HK-2 (cell line): ENCODE measurements around the gene PCLO.

Experiments used
- DNase-seq: peaks from one replicate; pipeline ENCODE4 v3.0.0-alpha.2; 2018; ENCODE audit not compliant: unreplicated experiment

Gene PCLO

DNA sequence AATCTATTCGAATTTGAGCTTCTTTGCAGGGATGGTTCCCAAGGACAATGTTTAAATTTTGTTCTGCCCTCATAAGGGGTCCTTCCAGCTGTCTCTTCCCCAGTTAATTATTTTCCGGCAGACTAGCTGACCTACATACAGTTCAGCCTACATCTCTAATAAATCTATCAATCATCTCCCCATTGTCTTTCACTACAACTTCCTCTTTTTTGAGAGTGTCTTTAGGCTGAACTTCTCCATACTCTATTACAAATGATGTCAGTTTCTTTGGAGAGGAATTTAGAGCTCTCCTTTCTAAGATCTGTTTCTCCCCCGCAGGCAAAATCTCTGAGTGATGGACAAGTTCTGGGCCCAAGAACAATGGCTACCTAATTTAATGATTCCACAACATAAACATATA lies 122.2 kb downstream of the PCLO start:
- no peak for DNase-seq

DNA sequence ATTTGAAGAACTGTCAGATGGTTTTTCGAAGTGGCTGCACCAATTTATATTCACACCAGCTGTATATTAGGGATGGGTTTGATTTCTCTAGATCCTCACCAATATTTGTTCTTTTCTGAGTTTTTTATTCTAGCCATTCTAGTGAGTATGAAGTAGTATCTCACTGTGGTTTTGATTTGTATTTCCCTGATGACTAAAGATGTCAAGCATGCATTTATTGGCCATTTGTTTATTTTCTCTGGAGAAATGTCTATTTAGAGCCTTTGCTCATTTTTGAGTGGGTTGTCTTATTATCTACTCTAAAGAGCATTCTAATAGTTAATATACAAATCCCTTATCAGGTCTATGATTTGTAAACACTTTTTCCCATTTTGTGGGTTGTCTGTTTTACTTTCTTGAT lies 123.9 kb downstream of the PCLO start:
- DNase-seq, result no peak

DNA sequence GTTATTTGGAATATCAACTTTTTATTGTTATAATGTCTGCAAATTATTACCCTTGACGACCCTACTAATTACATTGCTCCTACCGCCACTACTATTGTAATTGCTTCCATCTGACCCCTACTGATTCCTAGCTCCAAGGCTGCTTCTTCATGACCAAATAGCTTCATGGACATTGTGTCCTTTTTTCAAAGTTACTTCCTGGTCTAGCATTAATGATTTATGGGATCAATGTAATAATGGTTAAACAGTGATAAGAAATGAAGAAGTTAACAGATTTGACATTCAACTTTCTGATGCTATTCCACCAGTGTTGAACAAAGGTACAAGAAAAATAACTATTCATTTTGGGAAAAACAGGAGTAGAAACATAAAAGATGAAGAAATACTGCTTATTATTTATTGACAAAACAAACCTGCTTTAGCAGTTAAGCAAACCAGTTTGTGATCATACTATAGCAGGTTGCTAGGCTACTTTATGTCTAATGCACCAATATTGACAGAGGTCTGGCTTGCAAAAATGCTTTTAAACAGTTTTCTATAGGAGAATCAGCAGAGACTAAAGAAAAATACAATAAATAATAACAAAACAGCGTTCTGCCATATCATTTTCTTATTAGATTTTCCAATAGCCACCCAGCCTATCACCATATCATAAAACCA lies 125.8 kb downstream of the PCLO start:
- no peak for DNase-seq

GRCh38 chr7:83036130-83036529 lies 126.6 kb downstream of the PCLO start:
- DNase-seq, result no peak

DNA sequence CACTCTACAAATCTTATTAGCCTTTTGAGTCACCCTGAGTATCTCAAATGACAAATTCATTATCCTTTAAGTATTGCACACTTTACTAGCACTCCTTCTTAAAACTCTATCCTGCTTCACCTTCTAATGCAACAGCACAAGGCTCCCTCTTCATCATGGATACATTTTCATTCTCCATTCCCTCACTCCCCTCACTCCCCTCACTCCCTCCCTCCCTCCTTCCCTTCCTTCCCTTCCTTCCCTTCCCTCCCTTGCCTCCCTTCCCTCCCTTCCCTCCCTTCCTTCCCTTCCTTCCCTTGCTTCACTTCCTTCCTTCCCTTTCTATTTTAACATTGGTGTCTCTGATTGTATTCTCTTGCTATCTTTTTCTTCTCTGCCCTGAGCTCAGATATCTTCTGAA lies 130.5 kb downstream of the PCLO start:
- no peak for DNase-seq

DNA sequence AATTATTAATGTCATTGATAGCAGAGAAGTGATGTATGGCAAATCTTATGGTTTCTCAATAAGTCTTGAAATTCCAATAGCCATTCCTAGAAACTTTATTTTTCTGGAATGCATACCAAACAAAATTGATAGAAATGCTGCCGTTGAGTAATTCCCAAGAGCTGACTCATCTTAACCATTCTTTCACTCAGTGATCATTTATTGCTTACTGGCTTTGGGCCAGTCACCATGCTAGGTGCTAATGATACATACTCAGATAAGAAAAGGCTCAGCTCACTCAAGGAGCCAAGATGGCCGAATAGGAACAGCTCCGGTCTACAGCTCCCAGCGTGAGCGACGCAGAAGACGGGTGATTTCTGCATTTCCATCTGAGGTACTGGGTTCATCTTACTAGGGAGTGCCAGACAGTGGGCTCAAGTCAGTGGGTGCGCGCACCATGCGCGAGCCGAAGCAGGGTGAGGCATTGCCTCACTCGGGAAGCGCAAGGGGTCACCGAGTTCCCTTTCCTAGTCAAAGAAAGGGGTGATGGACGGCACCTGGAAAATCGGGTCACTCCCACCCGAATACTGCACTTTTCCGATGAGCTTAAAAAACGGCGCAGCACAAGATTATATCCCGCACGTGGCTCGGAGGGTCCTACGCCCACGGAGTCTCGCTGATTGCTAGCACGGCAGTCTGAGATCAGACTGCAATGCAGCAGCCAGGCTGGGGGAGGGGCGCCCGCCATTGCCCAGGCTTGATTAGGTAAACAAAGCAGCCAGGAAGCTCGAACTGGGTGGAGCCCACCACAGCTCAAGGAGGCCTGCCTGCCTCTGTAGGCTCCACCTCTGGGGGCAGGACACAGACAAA lies 138.6 kb downstream of the PCLO start:
- DNase-seq, result peak; percentile 18

- DNase-seq, result no peak
Measured at GRCh38 chr7:83021032-83021431, 141.7 kb downstream of the PCLO start.

GRCh38 chr7:83020161-83020560 lies 142.5 kb downstream of the PCLO start:
- no peak for DNase-seq

GRCh38 chr7:83015916-83016315 lies 146.8 kb downstream of the PCLO start:
- no peak for DNase-seq

- no peak for DNase-seq
Measured at GRCh38 chr7:83014546-83014945, 148.1 kb downstream of the PCLO start.

DNA sequence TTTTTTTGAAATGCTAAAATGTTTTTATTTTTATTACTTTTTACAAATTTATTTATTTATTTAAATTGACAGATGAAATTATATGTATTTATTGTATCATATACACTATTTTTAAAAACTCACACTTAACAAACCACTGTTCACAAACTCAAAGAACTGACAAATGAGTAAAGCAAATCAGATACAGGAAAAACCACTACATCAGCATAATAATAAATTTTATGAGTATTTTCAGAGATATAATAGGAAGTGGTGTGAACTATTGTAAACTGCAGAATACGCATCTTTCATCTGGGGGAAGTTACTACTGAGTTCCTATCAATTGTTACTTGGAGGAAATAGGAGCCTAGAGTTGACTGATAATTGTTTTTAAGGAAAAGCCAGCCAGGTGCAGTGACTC lies 150.7 kb downstream of the PCLO start:
- no peak for DNase-seq

DNA sequence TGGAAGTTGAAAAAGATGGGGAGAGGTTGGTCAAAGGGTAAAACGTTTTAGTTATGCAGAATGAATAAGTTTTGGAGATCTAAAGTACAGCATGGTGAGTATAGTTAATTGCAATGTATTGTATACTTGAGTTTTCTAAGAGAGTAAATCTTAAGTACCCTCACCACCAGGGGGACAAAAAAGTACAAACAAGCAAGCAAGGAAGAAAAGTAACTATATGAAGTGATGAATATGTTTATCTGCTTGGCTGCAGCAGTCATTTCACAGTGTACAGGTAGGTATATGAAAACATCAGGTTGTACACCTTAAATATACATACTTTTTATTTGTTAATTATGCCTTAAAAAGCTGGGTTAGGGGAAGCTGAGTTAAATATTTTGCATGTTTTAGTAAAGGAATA lies 157.3 kb downstream of the PCLO start:
- no peak for DNase-seq

GRCh38 chr7:83001362-83002040 lies 161.2 kb downstream of the PCLO start:
- DNase-seq, result peak; percentile 24

GRCh38 chr7:82998436-82998835 lies 164.2 kb downstream of the PCLO start:
- DNase-seq, result no peak

DNA sequence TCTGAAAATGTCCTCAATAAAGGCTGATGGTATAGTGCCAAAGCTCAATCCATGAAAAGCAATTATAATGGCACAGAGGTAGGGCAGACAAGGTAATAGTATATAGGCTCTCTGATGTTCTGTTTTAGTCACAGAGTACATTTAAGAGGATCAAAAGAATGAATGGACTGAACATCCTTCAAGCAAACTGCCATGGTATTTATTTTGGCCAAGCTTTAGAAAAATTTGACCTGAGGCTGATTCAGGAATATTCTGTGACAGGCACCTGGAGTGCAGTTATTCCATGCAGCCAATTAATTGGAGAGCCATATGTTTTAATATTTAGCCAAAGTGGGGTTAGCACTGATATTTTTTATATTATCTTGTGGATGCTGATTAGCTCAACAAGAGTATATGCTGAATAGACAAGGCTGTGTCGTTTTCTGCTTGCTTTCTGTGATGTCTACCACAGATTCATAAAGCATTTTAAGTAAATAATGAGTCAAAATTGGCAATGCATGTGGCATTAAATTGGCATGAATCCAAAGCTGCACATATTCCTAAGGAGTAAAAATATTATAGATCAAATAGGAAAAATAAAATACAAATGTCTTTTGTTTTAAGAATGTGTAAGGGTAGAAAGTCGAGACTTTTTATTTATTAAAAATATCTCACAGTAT lies 177.4 kb downstream of the PCLO start:
- no peak for DNase-seq

DNA sequence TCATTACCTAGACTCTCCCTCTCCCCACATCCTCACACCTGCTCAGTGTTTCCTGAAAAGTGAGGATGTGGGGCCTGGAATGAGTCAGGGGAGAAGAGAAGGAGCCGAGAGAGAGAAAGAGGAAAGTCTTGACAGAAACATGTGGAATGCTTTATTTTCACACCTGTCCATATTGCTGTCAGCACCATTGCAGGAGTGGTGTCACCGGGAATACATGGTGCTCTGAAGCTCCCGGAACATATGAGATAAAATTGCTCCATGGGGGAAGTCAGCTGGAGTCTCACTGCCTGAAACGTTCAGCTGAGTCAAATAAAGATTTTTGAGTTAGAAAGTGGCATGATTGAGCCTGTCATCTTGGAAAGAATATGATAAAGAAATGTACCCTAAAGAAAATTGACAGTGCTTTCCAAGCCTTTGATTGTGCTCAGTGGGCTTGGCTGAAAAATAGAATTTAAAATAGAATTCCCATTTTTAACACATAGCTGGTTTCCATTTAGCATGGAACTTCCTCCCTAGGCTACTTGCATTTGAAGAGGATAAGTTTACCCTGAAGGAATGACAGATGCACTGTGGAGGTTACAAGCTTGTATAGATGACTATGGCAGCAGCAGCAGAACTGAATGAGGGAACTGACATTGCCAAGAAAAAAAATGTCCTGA lies 182.4 kb downstream of the PCLO start:
- no peak for DNase-seq

GRCh38 chr7:82975811-82976468 lies 186.7 kb downstream of the PCLO start:
- no peak for DNase-seq

- DNase-seq, result no peak
Measured at GRCh38 chr7:82972135-82972534, 190.5 kb downstream of the PCLO start.

DNA sequence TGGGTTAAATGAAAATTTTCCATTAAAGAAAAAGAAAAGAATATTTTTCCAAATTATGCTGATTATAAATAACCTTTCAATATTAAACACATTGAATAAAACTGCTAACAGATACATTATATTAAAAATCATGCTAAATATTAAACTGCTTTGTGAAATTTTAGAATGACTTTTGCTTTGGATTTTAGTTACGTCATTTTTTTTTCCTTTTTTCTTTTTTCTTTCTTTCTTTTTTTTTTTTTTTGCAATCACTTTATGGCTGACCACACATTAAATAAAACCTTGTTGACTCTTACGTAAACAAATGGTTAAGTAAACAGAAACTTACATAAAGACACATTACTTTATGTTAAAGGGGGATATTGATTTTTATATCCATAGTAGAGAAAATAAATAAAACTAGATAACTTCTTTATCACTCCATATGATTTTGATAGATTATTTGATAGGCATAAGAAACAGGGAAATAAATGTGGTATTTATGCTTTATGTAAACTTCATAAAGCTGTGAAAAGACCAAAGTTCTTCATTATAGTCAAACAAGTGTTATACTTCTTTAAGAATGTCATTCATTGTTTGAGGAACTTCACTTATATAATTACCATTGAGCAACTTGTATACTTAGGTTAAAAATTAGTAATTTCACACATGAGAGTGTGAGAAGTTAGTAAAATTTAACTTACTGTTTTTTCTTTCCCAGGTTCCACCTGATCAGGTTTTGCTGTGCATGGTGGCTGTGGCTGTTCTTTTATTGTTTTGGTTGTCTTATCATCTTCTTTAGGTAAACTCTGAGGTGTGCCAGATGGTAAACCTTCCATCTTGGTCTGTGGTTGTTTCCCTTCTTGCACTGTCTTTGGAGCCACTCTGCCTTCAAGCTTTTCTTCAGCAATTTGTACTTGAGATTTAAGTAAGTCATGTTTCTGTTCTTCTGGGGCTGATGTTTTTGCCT lies 197.3 kb downstream of the PCLO start:
- DNase-seq, result no peak
